Measurements from ENCODE around the gene LCNL1.

GRCh38 chr9:136971746-136972145 lies 11.0 kb upstream of the LCNL1 start:
- TF ChIP-seq EZH2 (IDR thresholded peaks at IDR 0.05; ENCODE audit: borderline replicate concordance) = no peak
- no peak for TF ChIP-seq CTCF (IDR thresholded peaks at IDR 0.05; ENCODE audit: poor library complexity)

Measured in hepatocyte (in vitro differentiated cells).